ENCODE data around the gene PHACTR4.
"Not testable (repeated sequence)": the region's sequence is repeated elsewhere in the genome, so short reads cannot be mapped to it uniquely, and the experiment has no call there.

Gene PHACTR4

GRCh38 chr1:28466226-28466778 is 96.8 kb downstream of the PHACTR4 start:
- Mint-ChIP-seq H3K27ac (no peak overlapping the region), H3K4me3 (no peak overlapping the region), H3K9me3 (no peaks in the 10 kb centered on the region)

GRCh38 chr1:28470146-28470545 is 100.6 kb downstream of the PHACTR4 start:
- Mint-ChIP-seq H3K4me3 (no peak overlapping the region), H3K9me3 (no peaks in the 10 kb centered on the region), H3K4me1 (ENCODE audit: low read depth) (peaks cover 9% of the 10 kb centered on the region), H3K27ac (no peak overlapping the region), H3K36me3 (ENCODE audit: low read depth) (peaks cover 17% of the 10 kb centered on the region), H3K27me3 (ENCODE audit: low read depth) (no peaks in the 10 kb centered on the region)

More at GRCh38 chr1:28466226-28466778, 96.8 kb downstream of the PHACTR4 start:
- peaks cover 5% of the 10 kb centered on the region for H3K4me1 Mint-ChIP-seq (ENCODE audit: low read depth)
- H3K27me3 Mint-ChIP-seq (ENCODE audit: low read depth), result no peaks in the 10 kb centered on the region
- peaks cover 7% of the 10 kb centered on the region for H3K36me3 Mint-ChIP-seq (ENCODE audit: low read depth)

GRCh38 chr1:28479497-28479896 is 110.0 kb downstream of the PHACTR4 start:
- H3K27me3 Mint-ChIP-seq (ENCODE audit: low read depth); H3K27ac Mint-ChIP-seq; H3K4me3 Mint-ChIP-seq; H3K4me1 Mint-ChIP-seq (ENCODE audit: low read depth); H3K9me3 Mint-ChIP-seq: not testable (repeated sequence)
- H3K36me3 Mint-ChIP-seq (ENCODE audit: low read depth), result peaks cover 25% of the 10 kb centered on the region

GRCh38 chr1:28480308-28480707 is 110.8 kb downstream of the PHACTR4 start:
- no peak overlapping the region for H3K27ac Mint-ChIP-seq
- H3K4me1 Mint-ChIP-seq (ENCODE audit: low read depth), result no peaks in the 10 kb centered on the region
- H3K4me3 Mint-ChIP-seq, result no peak overlapping the region
- H3K27me3 Mint-ChIP-seq (ENCODE audit: low read depth), result no peaks in the 10 kb centered on the region
- H3K9me3 Mint-ChIP-seq, result no peaks in the 10 kb centered on the region
- H3K36me3 Mint-ChIP-seq (ENCODE audit: low read depth), result peaks cover 21% of the 10 kb centered on the region

- Mint-ChIP-seq H3K27me3 (ENCODE audit: low read depth) (no peaks in the 10 kb centered on the region), H3K4me3 (no peak overlapping the region), H3K9me3 (no peaks in the 10 kb centered on the region), H3K27ac (no peak overlapping the region), H3K4me1 (ENCODE audit: low read depth) (no peaks in the 10 kb centered on the region), H3K36me3 (ENCODE audit: low read depth) (peaks cover 19% of the 10 kb centered on the region)
These were observed 112.6 kb downstream of the PHACTR4 start for GRCh38 chr1:28482138-28482537.

GRCh38 chr1:28482702-28483101 is 113.2 kb downstream of the PHACTR4 start:
- H3K36me3 Mint-ChIP-seq (ENCODE audit: low read depth), result peaks cover 15% of the 10 kb centered on the region
- H3K4me1 Mint-ChIP-seq (ENCODE audit: low read depth), result no peaks in the 10 kb centered on the region
- H3K4me3 Mint-ChIP-seq, result no peak overlapping the region
- H3K27ac Mint-ChIP-seq, result no peak overlapping the region
- H3K27me3 Mint-ChIP-seq (ENCODE audit: low read depth), result no peaks in the 10 kb centered on the region
- no peaks in the 10 kb centered on the region for H3K9me3 Mint-ChIP-seq

- H3K4me3 Mint-ChIP-seq, result no peak overlapping the region
- H3K9me3 Mint-ChIP-seq, result no peaks in the 10 kb centered on the region
- H3K27ac Mint-ChIP-seq, result peak overlapping the region; percentile 37
- H3K27me3 Mint-ChIP-seq (ENCODE audit: low read depth), result no peaks in the 10 kb centered on the region
- H3K36me3 Mint-ChIP-seq (ENCODE audit: low read depth), result peaks cover 24% of the 10 kb centered on the region
- H3K4me1 Mint-ChIP-seq (ENCODE audit: low read depth), result peaks cover 5% of the 10 kb centered on the region
These were observed 125.2 kb downstream of the PHACTR4 start for GRCh38 chr1:28494737-28495136.

GRCh38 chr1:28499553-28499952 is 130.0 kb downstream of the PHACTR4 start:
- H3K4me1 Mint-ChIP-seq (ENCODE audit: low read depth), result peaks cover 3% of the 10 kb centered on the region
- H3K27me3 Mint-ChIP-seq (ENCODE audit: low read depth), result no peaks in the 10 kb centered on the region
- no peaks in the 10 kb centered on the region for H3K9me3 Mint-ChIP-seq
- no peak overlapping the region for H3K4me3 Mint-ChIP-seq
- H3K36me3 Mint-ChIP-seq (ENCODE audit: low read depth), result peaks cover 14% of the 10 kb centered on the region
- H3K27ac Mint-ChIP-seq, result no peak overlapping the region

- H3K4me3 Mint-ChIP-seq, result no peak overlapping the region
- H3K27ac Mint-ChIP-seq, result no peak overlapping the region
- H3K4me1 Mint-ChIP-seq (ENCODE audit: low read depth), result peaks cover 8% of the 10 kb centered on the region
- H3K27me3 Mint-ChIP-seq (ENCODE audit: low read depth), result no peaks in the 10 kb centered on the region
- H3K36me3 Mint-ChIP-seq (ENCODE audit: low read depth), result peaks cover 15% of the 10 kb centered on the region
- H3K9me3 Mint-ChIP-seq, result no peaks in the 10 kb centered on the region
These were observed 132.4 kb downstream of the PHACTR4 start for GRCh38 chr1:28501925-28502324.

GRCh38 chr1:28503117-28503516 is 133.6 kb downstream of the PHACTR4 start:
- no peaks in the 10 kb centered on the region for H3K27me3 Mint-ChIP-seq (ENCODE audit: low read depth)
- peaks cover 8% of the 10 kb centered on the region for H3K4me1 Mint-ChIP-seq (ENCODE audit: low read depth)
- no peak overlapping the region for H3K4me3 Mint-ChIP-seq
- H3K36me3 Mint-ChIP-seq (ENCODE audit: low read depth), result peaks cover 26% of the 10 kb centered on the region
- no peak overlapping the region for H3K27ac Mint-ChIP-seq
- H3K9me3 Mint-ChIP-seq, result no peaks in the 10 kb centered on the region

- Mint-ChIP-seq H3K4me1 (ENCODE audit: low read depth) (peaks cover 31% of the 10 kb centered on the region), H3K4me3 (peak within 1 kb of the TSS; percentile 99), H3K27ac (peak within 1 kb of the TSS; percentile 98), H3K9me3 (no peaks in the 10 kb centered on the region), H3K27me3 (ENCODE audit: low read depth) (no peaks in the 10 kb centered on the region), H3K36me3 (ENCODE audit: low read depth) (peaks cover 49% of the 10 kb centered on the region)
These were observed 136.1 kb downstream of the PHACTR4 start, which contains the start of gene RCC1 for GRCh38 chr1:28505406-28506187. Gene RCC1 (plus strand): TSS chr1:28506043. CDS start chr1:28529867, 23,824 bp downstream.

GRCh38 chr1:28506907-28507246 is 137.3 kb downstream of the PHACTR4 start:
- Mint-ChIP-seq H3K9me3 (no peaks in the 10 kb centered on the region), H3K36me3 (ENCODE audit: low read depth) (peaks cover 55% of the 10 kb centered on the region), H3K4me1 (ENCODE audit: low read depth) (peaks cover 36% of the 10 kb centered on the region), H3K27me3 (ENCODE audit: low read depth) (no peaks in the 10 kb centered on the region), H3K27ac (peak overlapping the region; percentile 98), H3K4me3 (peak overlapping the region; percentile 99)

GRCh38 chr1:28507247-28507645 is 137.7 kb downstream of the PHACTR4 start:
- H3K9me3 Mint-ChIP-seq, result no peaks in the 10 kb centered on the region
- H3K27me3 Mint-ChIP-seq (ENCODE audit: low read depth), result no peaks in the 10 kb centered on the region
- H3K4me1 Mint-ChIP-seq (ENCODE audit: low read depth), result peaks cover 39% of the 10 kb centered on the region
- H3K36me3 Mint-ChIP-seq (ENCODE audit: low read depth), result peaks cover 59% of the 10 kb centered on the region
- H3K4me3 Mint-ChIP-seq, result peak overlapping the region; percentile 99
- H3K27ac Mint-ChIP-seq, result peak overlapping the region; percentile 98

GRCh38 chr1:28507646-28508434 is 138.3 kb downstream of the PHACTR4 start:
- peak overlapping the region; percentile 98 for H3K27ac Mint-ChIP-seq
- H3K4me1 Mint-ChIP-seq (ENCODE audit: low read depth), result peaks cover 44% of the 10 kb centered on the region
- no peaks in the 10 kb centered on the region for H3K27me3 Mint-ChIP-seq (ENCODE audit: low read depth)
- H3K4me3 Mint-ChIP-seq, result peak overlapping the region; percentile 99
- no peaks in the 10 kb centered on the region for H3K9me3 Mint-ChIP-seq
- H3K36me3 Mint-ChIP-seq (ENCODE audit: low read depth), result peaks cover 64% of the 10 kb centered on the region

GRCh38 chr1:28508435-28508754 is 138.9 kb downstream of the PHACTR4 start:
- Mint-ChIP-seq H3K4me3 (peak overlapping the region; percentile 99), H3K4me1 (ENCODE audit: low read depth) (peaks cover 44% of the 10 kb centered on the region), H3K9me3 (no peaks in the 10 kb centered on the region), H3K27me3 (ENCODE audit: low read depth) (no peaks in the 10 kb centered on the region), H3K27ac (peak overlapping the region; percentile 98), H3K36me3 (ENCODE audit: low read depth) (peaks cover 66% of the 10 kb centered on the region)
